HG03442 (cell line): ENCODE results near the gene PHC3.

Experiments used
- ATAC-seq: cut with Tn5 transposase; IDR thresholded peaks from one replicate; pipeline ENCODE4 v1.9.1; 2021; ENCODE audit warnings: mild to moderate bottlenecking, moderate library complexity; ENCODE audit not compliant: unreplicated experiment

The PHC3 gene

GRCh38 chr3:170044795-170045244, 136.7 kb downstream of the PHC3 start:
- peak; percentile 66 for ATAC-seq

- peak; percentile 2 for ATAC-seq
Measured at GRCh38 chr3:170044271-170044670, 137.3 kb downstream of the PHC3 start.

- ATAC-seq = no peak
Measured at GRCh38 chr3:170043506-170043905, 138.0 kb downstream of the PHC3 start.

GRCh38 chr3:170040418-170040817, 141.1 kb downstream of the PHC3 start:
- ATAC-seq = no peak

- no peak for ATAC-seq
Measured at GRCh38 chr3:170038434-170039110, 143.0 kb downstream of the PHC3 start.
